B cell (primary cell): ENCODE measurements around the gene C22orf15. TPM values are rescaled to one million over a fixed set of nuclear protein-coding genes. Genes with fewer than 3 reads are reported as not detected.

Experiments used
- ATAC-seq: fragments of 200-7000 bp; cut with Tn5 transposase; one replicate; pipeline ENCODE4 v1.10.0; 2021; ENCODE audit warnings: low read depth, mild to moderate bottlenecking, moderate number of reproducible peaks, moderate library complexity
- CTCF ChIA-PET: fragments of 350-600 bp; sonication (Branson Sonifier 250); formaldehyde crosslinking; loops from one replicate; lab custom pipeline; 2021; ENCODE audit warnings: antibody characterized with exemption, inconsistent platforms; lab: Charles Lee
- POLR2A ChIA-PET: fragments of 350-600 bp; sonication (Branson Sonifier 250); formaldehyde crosslinking; loops from one replicate; lab custom pipeline; 2021; ENCODE audit warnings: antibody characterized with exemption; lab: Charles Lee
- DNase-seq: peaks from one replicate; pipeline ENCODE4 v3.0.0; 2013
- H2AFZ ChIP-seq: 2 replicates; pipeline ENCODE4 v1.6.1; 2012; ENCODE audit warnings: mild to moderate bottlenecking, low read depth, low read length; ENCODE audit not compliant: insufficient read depth, poor library complexity, severe bottlenecking
- H3K27ac ChIP-seq, 2 donors: 1 replicate in 1 of 2; 2 replicates in 1 of 2; pipeline ENCODE4 v1.5.1; 2012 to 2013; ENCODE audit warnings: low read length in 2 of 2, mild to moderate bottlenecking in 2 of 2, moderate library complexity in 1 of 2
- H3K27me3 ChIP-seq, 4 experiments: fragments of 200-600 bp in 1 of 4; sonication (generic) in 1 of 4; replicated peaks in 1 of 4; 1 replicate in 2 of 4; 2 replicates in 2 of 4; pipeline versions ENCODE4 v1.6.1 to v1.7.0; 2013 to 2016; ENCODE audit warnings: low read length in 3 of 4, mild to moderate bottlenecking in 2 of 4, mixed read lengths in 1 of 4, moderate library complexity in 1 of 4; ENCODE audit not compliant: insufficient read depth in 4 of 4, control insufficient read depth in 3 of 4; ENCODE audit errors: control extremely low read depth in 1 of 4
- H3K36me3 ChIP-seq, 2 experiments: replicated peaks in 1 of 2; 1 replicate in 1 of 2; 2 replicates in 1 of 2; pipeline versions ENCODE4 v1.6.1 to v1.7.1; 2013; ENCODE audit warnings: low read length in 1 of 2; ENCODE audit not compliant: insufficient read depth in 2 of 2, control insufficient read depth in 1 of 2; ENCODE audit errors: control extremely low read depth in 1 of 2, extremely low read depth in 1 of 2
- H3K4me1 ChIP-seq, 2 donors: fragments of 200-600 bp in 1 of 2; sonication (generic) in 1 of 2; 1 replicate in 1 of 2; 2 replicates in 1 of 2; pipeline versions ENCODE4 v1.5.1 to v1.6.1; 2013 to 2017; ENCODE audit warnings: low read length in 2 of 2; ENCODE audit not compliant: control insufficient read depth in 2 of 2, insufficient read depth in 2 of 2
- H3K4me2 ChIP-seq: replicated peaks from 2 replicates; pipeline ENCODE3; 2012; ENCODE audit warnings: mild to moderate bottlenecking, low read depth, low read length; ENCODE audit not compliant: poor library complexity, severe bottlenecking
- H3K4me3 ChIP-seq, 5 experiments: fragments of 200-600 bp in 1 of 5; sonication (generic) in 1 of 5; 1 replicate in 3 of 5; 2 replicates in 2 of 5; pipeline versions ENCODE4 v1.5.1 to v1.7.0; 2011 to 2016; ENCODE audit warnings: low read length in 4 of 5, mild to moderate bottlenecking in 4 of 5, low read depth in 2 of 5, control low read depth in 1 of 5, moderate library complexity in 1 of 5; ENCODE audit not compliant: insufficient read depth in 1 of 5; ENCODE audit errors: control extremely low read depth in 1 of 5, extremely low read depth in 1 of 5
- H3K79me2 ChIP-seq: fragments of 200-600 bp; sonication (generic); one replicate; pipeline ENCODE4 v1.6.0; 2016; ENCODE audit warnings: low read length; ENCODE audit not compliant: control insufficient read depth, insufficient read depth
- H3K9ac ChIP-seq: fragments of 200-600 bp; sonication (generic); 2 replicates; pipeline ENCODE4 v1.6.1; 2017; ENCODE audit warnings: mild to moderate bottlenecking, low read length, moderate library complexity
- H3K9me3 ChIP-seq, 3 donors: one replicate each; pipeline versions ENCODE4 v1.6.1 to v1.7.1; 2013; ENCODE audit warnings: low read length in 2 of 3; ENCODE audit not compliant: control insufficient read depth in 2 of 3, insufficient read depth in 1 of 3; ENCODE audit errors: control extremely low read depth in 1 of 3
- H4K20me1 ChIP-seq: 2 replicates; pipeline ENCODE4 v1.6.0; 2012; ENCODE audit warnings: mild to moderate bottlenecking, low read length; ENCODE audit not compliant: insufficient read depth, control insufficient read depth, poor library complexity, severe bottlenecking
- H3K27ac Mint-ChIP-seq: one replicate; pipeline ENCODE4 v1.8.0; 2021; ENCODE audit warnings: mixed read lengths
- H3K27me3 Mint-ChIP-seq: one replicate; pipeline ENCODE4 v1.8.0; 2021; ENCODE audit warnings: mixed read lengths
- H3K4me1 Mint-ChIP-seq: one replicate; pipeline ENCODE4 v1.8.0; 2021; ENCODE audit warnings: mixed read lengths
- H3K4me3 Mint-ChIP-seq: one replicate; pipeline ENCODE4 v1.8.0; 2021; ENCODE audit warnings: mixed read lengths
- H3K9me3 Mint-ChIP-seq: one replicate; pipeline ENCODE4 v1.8.0; 2022; ENCODE audit warnings: mixed read lengths; ENCODE audit not compliant: insufficient read depth
- EZH2 ChIP-seq: IDR thresholded peaks from 2 replicates; pipeline ENCODE4 v1.6.1; 2012; ENCODE audit warnings: borderline replicate concordance, low read depth, mild to moderate bottlenecking, moderate library complexity, low read length; ENCODE audit not compliant: insufficient read depth, poor library complexity, severe bottlenecking
- WGBS: methylation state at CpG from one replicate; pipeline ENCODE4 v1.1.5; 2013; ENCODE audit warnings: missing lambda C conversion rate; ENCODE audit not compliant: insufficient coverage; 5-methylcytosine and 5-hydroxymethylcytosine counted together
- intact Hi-C: fragments of 100-400 bp; cut with micrococcal nuclease; formaldehyde crosslinking; loops from one replicate; pipeline ENCODE4 v1.10.0; 2022
- polyA plus RNA-seq: library from polyadenylated mRNA; depleted of rRNA; stranded (reverse); fragments of >200 nt; gene quantifications from 2 replicates; pipeline ENCODE4 v1.2.3, GENCODE V29; 2012
- total RNA-seq, 2 donors: library from RNA; stranded (reverse); fragments of 120-200 nt in 1 of 2; gene quantifications; 1 replicate in 1 of 2; 2 replicates in 1 of 2; pipeline versions ENCODE4 v1.2.3 to v1.2.4, GENCODE V29; 2013 to 2022
- TF ChIP-seq, protein P1 (sequence below): fragments of 200-600 bp; IDR thresholded peaks from one replicate; pipeline ENCODE4 v1.8.0; 2022; ENCODE audit warnings: antibody characterized with exemption, mild to moderate bottlenecking

Gene C22orf15
- total and polyA plus RNA-seq, 2 donors (not counting 1 experiment from before 2014, with no cell fraction given) = 0.61 to 0.81 TPM

DNA sequence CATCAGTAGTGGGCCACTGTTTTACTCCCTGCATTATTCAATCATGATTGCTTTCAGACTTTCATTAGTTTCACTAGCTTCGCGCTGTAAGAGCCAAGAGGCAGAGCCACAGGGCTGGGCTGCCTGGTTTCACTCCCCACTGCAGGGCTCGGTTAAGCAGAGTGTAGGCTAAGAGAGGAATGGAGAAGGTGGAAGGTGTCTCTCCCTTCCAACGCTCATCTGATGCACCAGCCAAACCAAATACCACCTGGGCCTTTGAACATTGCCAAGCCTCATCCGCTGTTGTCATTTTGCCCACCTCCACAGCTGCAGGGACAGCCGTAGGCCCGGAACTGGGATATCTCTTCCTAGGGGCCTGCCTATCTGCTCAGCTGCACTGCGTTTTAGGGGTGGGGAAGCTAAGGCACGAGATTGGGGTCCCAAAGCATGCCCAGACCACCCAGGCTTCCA is 23.5 kb downstream of the C22orf15 start:
- H3K4me3 Mint-ChIP-seq = peak overlapping the region; percentile 95
- Histone ChIP-seq H2AFZ (peak overlapping the region; percentile 81), H4K20me1 (peaks cover 37% of the 10 kb centered on the region), H3K79me2 (peaks cover 40% of the 10 kb centered on the region), H3K9me3 (no peaks in the 10 kb centered on the region), H3K27me3 (no peaks in the 10 kb centered on the region), H3K4me3 (peak overlapping the region in 4 of 5 experiments; percentile 72 to 95 (median 89)), H3K27ac (peak overlapping the region; percentile 94 to 98), H3K36me3 (peaks cover 0 to 3% of the 10 kb centered on the region in 2 experiments), H3K9ac (peak overlapping the region; percentile 95), H3K4me2 (peak overlapping the region; percentile 80), H3K4me1 (peaks cover 48 to 57% of the 10 kb centered on the region in 2 donors)
- CTCF ChIA-PET = interaction anchor here (3.2 kb wide), 1 partner anchor 63 kb away, joined by 20 read pairs; no protein-coding TSS in a partner anchor
- intact Hi-C loops = loop anchor here (5.0 to 10.0 kb wide), 2 partner anchors 126 to 229 kb away; partner anchors contain the start of gene CABIN1
- H3K27me3 Mint-ChIP-seq = no peaks in the 10 kb centered on the region
- no peak for DNase-seq
- no peaks in the 10 kb centered on the region for H3K9me3 Mint-ChIP-seq
- no peak for ATAC-seq
- POLR2A ChIA-PET = interaction anchor here (0.7 to 2.9 kb wide), 6 partner anchors 9 to 126 kb away, joined by 3 to 29 read pairs (median 8); partner anchors contain the start of genes DERL3, VPREB3 and ZNF70
- peak overlapping the region; percentile 91 for H3K27ac Mint-ChIP-seq
- H3K4me1 Mint-ChIP-seq = peaks cover 36% of the 10 kb centered on the region
- no peak for TF ChIP-seq EZH2
- TF ChIP-seq, protein P1, sequence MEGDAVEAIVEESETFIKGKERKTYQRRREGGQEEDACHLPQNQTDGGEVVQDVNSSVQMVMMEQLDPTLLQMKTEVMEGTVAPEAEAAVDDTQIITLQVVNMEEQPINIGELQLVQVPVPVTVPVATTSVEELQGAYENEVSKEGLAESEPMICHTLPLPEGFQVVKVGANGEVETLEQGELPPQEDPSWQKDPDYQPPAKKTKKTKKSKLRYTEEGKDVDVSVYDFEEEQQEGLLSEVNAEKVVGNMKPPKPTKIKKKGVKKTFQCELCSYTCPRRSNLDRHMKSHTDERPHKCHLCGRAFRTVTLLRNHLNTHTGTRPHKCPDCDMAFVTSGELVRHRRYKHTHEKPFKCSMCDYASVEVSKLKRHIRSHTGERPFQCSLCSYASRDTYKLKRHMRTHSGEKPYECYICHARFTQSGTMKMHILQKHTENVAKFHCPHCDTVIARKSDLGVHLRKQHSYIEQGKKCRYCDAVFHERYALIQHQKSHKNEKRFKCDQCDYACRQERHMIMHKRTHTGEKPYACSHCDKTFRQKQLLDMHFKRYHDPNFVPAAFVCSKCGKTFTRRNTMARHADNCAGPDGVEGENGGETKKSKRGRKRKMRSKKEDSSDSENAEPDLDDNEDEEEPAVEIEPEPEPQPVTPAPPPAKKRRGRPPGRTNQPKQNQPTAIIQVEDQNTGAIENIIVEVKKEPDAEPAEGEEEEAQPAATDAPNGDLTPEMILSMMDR = no peak
- WGBS = 81% methylated on average over 6 of the region's 9 CpGs
